ENCODE results near the gene POTEH.
"Not testable (repeated sequence)": the region's sequence is repeated elsewhere in the genome, so short reads cannot be mapped to it uniquely, and the experiment has no call there.

The POTEH gene

DNA sequence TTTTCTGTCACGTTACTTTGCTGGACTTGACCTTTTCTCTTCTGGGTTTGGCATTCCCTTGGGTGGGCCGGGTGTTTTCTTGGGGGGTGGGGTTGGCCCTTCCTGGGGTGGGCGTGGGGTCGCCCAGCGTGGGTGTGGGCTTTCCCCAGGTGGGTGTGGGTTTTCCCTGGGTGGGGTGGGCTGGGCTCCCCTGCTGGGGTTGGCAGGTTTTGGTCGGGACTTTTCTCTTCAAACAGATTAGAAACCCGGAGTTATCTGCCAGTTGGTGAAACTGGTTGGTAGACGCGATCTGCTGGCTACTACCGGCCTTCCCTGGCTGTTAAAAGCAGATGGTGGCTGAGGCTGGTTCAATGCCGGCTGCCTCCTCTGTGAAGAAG lies at the start of gene POTEH:
Gene POTEH, plus strand, starts transcription at position 278 of the 377 bp plus-strand sequence. Its CDS starts 52 bp downstream, at position 330.
- DNase-seq: not testable (repeated sequence)

DNA sequence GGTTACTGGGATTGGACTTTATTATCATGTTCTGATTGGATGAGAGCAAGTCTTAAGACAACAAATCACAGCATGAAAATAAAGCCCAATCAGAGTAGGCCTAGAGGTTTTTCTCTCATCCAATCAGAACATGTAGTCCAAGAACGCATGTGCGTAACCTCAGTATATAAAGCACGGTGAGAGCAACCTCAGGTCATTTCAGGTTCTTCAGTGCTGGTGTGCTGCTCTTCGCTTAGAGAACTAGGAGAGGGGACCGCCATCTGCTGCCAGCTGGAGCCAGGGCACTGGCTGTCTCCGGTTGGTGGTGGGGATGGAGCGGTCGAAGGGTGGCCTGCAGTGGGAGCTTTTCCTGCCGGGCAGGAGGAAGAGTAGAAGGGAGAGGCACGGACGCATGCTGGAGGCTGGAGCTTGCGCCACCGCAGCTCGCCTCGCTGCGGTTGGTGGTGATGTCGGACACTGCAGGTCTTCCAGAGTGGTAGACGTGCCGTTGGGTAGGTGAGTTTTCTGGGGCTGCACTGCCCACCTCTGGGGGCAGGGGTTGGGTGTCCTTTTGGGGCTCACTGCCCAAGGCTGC lies 47.5 kb upstream of the POTEH start:
- DNase-seq: not testable (repeated sequence)

DNA sequence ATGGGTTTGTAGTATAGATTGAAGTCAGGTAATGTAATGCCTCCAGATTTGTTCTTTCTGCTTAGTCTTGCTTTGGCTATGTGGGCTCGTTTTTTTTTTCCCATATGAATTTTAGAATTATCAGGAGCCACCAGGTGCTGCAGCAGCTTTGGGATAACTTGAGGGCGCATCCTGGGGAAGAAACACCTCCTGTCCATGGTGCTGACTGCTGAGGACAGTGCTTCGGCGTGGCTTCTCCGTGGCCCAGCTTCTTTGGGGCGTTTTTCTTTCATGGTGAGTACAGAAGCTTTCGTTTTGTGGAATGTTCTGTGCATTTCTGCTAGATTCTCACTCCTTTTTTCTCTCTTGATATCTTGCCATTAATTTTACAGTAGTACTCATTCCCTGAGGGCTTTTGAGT lies 37.9 kb upstream of the POTEH start:
- not testable (repeated sequence) for DNase-seq

DNA sequence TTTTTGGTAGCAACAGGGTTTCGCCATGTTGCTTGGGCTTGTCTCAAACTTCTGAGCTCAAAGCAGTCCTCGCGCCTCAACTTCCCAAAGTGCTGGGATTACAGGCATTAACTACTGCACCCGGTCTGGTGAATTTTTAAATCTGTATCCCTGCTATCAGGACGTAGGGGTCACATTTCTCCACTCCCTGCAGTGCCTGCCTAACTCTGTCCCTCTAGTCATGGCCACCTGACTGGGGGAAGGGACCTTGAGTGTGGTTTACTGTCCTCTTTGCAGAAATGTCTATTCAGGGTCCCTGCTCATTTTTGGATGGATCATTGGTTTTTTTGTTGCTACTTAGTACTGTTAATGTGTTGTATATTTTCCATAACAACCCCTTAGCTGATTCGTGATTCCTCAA lies 37.1 kb upstream of the POTEH start:
- not testable (repeated sequence) for DNase-seq

DNA sequence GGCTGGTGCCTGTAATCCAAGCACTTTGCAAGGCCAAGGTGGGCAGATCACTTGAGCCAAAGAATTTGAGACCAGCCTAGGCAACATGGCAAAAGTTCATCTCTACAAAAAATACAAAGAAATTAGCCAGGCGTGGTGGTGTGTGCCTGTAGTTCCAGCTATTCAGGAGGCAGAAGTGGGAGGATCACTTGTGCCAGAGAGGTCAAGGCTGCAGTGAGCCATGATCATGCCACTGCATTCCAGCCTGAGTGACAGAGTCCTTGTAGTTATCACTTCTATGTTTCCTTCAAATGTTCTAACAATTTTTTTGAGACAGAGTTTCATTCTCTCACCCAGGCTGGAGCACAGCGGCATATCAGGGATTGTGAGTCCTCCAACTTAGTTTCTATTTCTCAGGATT lies 36.6 kb upstream of the POTEH start:
- not testable (repeated sequence) for DNase-seq

DNA sequence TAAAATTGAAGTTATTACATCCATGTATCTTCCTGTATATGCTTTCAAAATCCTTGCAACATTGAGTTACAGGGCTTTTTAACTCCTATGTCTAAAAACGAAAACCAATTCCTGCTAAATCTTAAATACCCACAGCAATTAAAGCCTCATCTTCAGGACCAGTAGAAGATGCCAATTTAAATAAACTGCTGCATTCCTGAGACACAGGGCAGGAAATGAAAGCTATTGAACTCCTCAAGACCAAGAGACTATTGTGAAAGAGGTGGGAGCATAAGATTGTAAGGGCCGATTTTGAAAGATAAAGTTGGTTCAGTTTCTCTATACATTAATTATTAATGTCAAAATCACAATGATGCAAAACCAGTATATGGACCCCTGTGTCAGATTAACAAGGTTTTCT lies 28.7 kb upstream of the POTEH start:
- not testable (repeated sequence) for DNase-seq

DNA sequence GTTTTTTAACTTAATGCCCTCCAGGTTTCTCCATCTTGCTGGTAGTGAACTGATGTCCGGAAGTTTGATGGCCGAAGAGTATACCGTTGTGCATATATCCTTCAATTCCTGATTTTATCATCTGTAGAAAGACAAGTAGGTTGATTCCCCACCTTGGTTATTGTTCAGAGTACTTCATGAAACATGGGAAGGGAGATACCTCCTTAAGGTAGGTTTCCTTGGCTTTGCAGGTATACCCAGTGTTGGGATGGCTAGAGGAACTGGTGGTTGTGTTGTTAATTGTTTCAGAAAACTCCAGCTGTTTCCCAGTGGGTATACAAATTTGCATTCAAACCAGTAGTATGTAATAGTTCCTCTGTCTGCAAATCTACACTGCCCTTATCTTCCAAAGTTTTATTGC lies 25.1 kb upstream of the POTEH start:
- not testable (repeated sequence) for DNase-seq

DNA sequence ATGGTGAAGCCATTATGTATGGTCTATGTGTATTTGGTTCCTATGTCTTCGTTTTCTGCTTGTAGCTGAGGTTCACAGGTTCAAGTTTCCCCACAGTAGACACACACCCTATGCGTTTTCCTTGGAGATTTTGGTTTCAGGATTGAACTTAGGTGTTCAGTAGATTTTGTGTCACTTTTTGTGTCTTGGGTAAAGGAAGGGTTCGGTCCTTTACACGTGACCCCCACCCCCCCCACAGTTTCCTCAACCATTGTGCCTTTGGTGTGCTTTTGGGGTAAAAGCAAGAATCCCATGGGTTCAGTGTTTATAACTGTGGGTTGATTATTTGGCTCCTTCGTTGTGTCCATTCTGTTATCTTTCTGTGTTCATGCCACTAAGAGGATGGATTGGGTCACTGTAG lies 24.3 kb upstream of the POTEH start:
- not testable (repeated sequence) for DNase-seq

DNA sequence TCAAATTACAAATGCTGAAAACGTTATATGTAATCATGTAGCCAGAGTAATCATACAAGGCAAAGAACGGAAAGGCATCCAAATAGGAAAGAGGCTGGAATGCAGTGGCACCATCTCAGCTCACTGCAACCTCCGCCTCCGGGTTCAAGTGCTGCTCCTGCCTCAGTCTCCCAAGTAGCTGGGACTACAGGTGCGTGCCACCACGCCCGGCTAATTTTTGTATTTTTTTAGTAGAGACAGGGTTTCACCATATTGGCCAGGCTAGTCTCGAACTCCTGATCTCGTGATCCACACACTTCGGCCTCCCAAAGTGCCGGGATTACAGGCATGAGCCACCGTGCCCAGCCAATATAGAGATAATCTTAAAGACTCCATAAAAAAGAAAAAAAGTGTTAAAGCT lies 20.4 kb upstream of the POTEH start:
- DNase-seq: not testable (repeated sequence)

DNA sequence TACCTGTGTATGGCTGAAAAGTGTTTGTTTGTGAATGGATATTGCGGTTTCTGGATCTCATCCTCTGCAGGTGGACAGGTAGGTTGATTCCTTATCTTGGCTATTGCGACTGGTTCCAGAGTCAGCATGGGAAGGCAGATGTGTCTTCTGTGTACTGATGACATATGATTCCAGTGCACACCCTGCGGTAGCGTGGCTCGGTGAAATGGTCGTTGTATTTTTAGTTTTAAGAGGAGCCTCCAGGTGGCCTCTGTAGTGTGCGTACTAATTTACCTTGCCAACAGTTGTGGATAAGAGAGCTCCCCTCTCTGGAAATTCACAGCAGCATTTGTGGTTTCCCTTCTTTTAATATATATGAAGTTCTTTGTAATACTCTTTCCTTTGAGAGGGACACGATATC lies 10.1 kb upstream of the POTEH start:
- not testable (repeated sequence) for DNase-seq

DNA sequence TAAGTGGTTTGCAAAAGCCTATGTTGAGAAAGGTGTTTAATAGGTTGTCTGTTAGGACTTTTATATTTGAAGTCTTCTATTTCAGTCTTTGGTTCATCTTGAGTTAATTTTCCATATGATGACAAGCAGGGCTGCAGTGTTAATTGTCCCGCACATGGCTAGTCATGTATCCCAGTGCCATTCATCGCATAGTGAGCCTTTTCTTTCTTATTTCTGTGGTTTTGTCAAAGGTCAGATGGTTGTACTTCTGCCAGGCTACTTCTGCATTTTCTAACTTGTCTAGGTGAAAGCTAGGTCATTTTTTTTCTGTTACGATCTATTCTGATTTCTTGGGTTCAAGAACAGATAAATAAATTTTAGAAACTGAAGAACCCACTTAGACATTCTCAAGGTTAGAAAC lies 5.7 kb upstream of the POTEH start:
- not testable (repeated sequence) for DNase-seq

DNA sequence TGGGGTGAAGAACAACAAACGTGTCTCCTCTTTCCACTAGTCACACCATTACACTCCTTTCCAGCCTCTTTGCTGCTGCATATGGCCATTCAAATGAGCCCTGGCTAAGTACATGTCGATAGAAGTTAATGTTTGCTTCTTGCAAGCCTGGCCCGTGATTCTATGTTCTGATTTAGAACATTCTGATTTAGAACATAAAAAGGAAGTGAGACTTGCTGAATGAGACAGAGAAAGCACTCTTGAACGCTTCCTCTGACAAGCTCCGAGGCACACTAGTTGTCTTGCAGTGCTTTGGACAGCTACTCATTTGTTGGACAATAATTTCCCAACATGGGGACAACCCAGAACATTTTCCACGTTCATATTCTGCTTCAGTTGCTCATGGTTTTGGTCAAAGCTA lies 5.1 kb upstream of the POTEH start:
- not testable (repeated sequence) for DNase-seq

DNA sequence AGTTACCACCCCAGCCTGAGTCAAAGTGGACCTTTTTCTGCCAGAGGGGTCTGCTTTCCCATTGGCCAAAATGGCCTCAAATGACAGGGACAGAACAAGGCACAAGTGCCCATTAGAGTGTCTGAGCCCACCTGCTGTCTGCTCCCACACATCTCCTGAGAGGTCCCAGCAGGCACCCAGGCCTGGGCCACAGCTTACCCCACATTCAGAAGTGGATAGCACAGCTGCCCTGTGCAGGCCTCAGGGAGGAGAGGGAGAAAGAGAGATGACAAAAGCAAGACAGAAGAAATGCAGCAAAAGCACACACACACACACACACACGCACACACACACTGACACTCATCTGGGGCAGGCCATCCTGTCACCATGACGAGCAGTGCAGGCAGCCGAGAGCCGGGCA lies 4.2 kb upstream of the POTEH start:
- not testable (repeated sequence) for DNase-seq

DNA sequence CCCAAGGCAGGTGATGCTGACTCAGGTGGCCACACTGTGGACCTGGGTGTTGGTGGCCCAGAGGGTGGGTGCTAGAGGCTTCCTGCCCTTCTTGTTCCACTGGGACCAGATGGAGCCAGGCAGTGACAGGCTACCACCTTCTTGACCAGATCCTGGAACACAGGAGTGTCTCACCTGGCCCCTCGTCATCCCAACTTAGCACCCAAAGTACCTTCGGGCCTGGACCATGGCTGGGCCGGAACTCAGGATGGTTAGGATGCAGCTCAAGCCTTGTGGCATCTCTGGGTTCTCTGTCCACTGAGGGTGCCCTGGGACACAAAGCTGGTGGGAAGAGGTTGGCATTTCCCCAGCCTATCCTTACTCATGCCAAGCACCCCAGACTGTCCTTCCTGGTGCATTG lies 2.7 kb upstream of the POTEH start:
- DNase-seq: not testable (repeated sequence)

DNA sequence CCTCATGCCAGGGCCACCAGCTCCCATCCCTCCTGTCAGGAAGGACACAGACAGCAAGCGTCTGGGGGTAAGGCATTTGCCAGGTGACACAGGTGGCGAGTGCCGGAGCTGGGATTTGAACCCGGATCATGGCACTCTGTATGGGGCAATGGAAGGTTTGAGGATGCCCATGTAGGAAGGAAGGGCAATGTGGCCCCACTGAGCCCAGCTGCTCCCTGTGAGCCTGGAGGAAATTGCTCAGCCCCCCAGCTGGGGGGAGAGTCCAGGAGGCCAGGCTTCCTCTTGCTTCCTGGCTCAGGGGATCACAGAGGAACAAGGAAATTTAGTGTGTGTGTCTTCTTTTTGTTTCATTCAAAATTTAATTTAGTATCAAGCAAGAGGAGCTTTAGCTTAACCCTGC lies 2.1 kb upstream of the POTEH start:
- DNase-seq: not testable (repeated sequence)

DNA sequence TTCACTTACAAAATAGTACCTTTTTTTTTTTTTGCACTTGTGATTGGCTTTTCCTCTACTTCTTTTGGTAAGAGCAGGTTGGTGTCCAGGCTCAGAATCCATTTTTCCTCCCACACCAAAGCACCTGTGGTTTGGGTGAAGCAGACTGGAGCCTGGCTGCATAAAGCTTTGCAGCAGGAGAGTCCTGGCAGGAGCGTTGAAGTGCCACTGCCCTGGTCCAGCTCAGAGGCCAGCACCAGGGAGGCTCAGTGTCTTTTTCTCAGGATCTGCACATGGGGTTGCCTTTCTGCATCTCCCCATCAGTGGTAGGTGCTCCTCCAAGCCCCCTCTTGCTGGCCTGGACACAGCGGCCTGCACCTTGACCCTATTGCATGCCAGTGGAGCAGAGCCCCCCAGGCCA lies 1.7 kb upstream of the POTEH start:
- DNase-seq: not testable (repeated sequence)

DNA sequence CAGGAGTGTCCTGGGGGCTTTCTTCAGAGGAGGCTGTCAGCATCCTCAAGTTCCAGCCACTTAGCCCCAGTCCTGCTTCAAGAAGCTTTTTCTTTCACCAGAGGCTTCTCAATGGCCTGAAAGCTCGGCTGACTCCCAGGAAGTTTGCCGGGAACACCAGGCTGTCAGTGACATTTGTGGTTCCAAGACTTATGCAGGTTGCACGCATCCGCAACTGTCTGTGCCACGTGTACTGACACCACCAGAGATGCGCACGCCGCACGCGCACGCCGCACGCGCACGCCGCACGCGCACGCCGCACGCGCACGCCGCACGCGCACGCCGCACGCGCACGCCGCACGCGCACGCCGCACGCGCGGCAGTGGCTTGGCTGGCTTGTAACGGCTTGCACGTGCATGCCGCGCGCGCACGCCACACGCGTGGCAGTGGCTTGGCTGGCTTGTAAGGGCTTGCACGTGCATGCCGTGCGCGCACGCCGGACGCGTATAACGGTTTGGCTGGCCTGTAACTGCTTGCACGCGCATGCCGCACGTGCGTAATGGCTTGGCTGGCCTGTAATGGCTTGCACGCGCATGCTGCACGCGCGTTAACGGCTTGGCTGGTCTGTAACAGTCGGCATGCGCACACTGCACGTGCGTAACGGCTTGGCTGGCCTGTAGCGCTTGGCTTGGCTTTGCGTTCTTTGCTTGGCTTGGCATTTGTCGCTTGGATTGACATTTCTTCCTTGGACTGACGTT lies 646 bp upstream of the POTEH start:
- DNase-seq: not testable (repeated sequence)

DNA sequence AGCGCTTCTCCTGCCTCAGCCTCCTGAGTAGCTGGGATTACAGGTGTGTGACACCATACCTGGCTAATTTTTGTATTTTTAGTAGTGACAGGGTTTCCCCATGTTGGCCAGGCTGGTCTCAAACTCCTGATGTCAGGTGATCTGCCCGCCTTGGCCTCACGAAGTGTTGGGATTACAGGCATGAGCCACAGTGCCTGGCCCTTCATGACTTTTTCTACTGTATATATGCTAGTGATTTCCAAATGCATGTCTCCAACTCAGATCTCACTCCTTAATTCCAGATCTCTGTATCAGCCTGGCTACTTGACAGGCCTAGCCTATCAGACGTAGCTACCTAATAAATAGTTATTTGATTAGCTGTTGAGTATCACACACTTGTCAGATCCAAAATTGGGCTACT lies 23.8 kb downstream of the POTEH start:
- DNase-seq: not testable (repeated sequence)

DNA sequence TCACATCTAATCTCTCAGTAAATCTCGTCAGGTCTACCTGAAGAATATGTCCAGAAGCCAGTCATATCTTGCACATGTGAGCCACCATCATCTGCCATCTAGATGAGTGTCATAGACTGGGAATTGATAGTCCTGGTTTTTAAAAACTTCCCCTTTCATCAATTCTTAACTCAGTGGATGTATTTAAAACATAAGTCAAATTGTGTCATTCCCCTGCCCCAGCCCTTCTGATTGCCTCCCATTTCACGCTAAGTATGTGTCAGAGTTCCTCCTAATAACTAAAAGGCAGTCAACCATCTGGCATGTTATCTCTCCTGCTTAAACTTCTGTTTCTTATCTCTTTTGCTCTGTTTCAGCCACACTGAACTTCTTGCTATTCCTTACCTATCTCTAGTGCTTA lies 24.3 kb downstream of the POTEH start:
- not testable (repeated sequence) for DNase-seq

DNA sequence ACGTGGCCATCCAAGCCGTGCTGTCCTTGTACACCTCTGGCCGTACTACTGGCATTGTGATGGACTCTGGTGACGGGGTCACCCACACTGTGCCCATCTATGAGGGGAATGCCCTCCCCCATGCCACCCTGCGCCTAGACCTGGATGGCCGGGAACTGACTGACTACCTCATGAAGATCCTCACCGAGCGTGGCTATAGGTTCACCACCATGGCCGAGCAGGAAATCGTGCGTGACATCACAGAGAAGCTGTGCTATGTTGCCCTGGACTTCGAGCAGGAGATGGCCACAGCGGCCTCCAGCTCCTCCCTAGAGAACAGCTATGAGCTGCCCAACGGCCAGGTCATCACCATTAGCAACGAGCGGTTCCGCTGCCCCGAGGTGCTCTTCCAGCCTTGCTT lies 32.1 kb downstream of the POTEH start:
- not testable (repeated sequence) for DNase-seq

DNA sequence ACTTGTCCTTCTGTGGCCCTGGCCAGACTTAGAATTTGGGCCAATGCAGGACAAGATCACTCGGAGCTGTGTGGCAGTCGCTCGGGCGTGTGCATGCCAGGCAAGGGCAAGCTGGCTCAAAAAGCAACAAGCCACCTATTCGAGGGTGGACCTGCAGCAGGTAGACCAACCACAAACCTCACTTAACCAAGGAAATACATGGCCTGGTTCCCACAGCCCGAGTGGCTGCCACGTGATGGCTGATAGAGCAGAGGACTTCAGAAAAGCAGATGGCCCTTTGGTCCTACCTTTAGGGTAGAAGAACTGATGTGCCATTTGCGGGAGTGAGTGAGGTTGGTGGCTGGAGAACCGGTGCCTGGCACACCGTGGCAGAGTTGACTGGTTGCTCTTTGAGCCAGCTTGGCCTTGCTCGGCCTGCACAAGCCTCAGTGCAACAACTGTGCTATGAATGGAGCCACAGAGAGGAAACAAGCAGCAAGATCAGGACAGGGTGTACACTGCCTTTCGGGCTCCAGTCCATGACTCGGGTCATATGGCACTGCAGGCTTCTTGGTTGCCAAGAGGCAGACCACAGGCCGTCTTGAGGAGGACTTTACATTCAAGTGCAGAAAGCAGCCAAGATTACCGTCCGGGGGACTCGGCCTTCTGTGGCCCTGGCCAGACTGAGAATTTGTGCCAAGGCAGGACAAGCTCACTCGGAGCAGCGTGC lies 39.5 kb downstream of the POTEH start:
- DNase-seq: not testable (repeated sequence)

DNA sequence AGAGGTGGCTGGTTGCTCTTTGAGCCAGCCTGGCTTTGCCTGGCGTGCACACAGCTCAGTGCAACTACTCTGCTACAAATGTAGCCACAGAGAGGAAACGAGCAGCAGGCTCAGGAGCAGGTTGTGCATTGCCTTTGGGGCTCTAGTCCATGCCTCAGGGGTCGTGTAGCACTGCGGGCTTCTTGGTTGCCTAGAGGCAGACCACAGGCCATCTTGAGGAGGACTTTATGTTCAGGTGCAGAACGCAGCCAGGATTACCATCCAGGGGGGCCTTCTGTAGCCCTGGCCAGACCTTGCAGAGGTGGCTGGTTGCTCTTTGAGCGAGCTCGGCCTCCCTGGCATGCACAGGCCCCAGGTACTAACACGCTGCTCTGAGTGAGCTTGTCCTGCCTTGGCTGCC lies 41.2 kb downstream of the POTEH start:
- DNase-seq: not testable (repeated sequence)

DNA sequence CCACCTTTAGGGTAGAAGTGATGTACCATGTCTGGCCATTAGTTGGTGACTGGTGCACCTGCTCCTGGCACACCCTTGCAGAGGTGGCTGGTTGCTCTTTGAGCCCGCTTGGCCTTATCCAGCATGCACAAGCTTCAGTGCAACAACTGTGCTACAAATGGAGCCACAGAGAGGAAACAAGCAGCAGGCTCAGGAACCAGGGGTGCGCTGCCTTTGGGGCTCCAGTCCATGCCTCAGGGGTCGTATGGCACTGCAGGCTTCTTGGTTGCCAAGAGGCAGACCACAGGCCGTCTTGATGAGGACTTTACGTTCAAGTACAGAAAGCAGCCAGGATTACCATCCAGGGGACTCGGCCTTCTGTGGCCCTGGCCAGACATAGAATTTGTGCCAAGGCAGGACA lies 44.6 kb downstream of the POTEH start:
- not testable (repeated sequence) for DNase-seq
